GM19328 (cell line): ENCODE data around the gene EBF3.

Experiments
- ATAC-seq: cut with Tn5 transposase; IDR thresholded peaks from one replicate; pipeline ENCODE4 v1.9.1; 2021; ENCODE audit warnings: mild to moderate bottlenecking, moderate library complexity; ENCODE audit not compliant: unreplicated experiment

EBF3 gene

GRCh38 chr10:129960481-129961156, 3.5 kb downstream of the EBF3 start:
- no peak for ATAC-seq

- no peak for ATAC-seq
Observed at GRCh38 chr10:129959544-129960480, 4.3 kb downstream of the EBF3 start.

GRCh38 chr10:129958629-129959543, 5.2 kb downstream of the EBF3 start:
- ATAC-seq = no peak

- no peak for ATAC-seq
Observed at GRCh38 chr10:129958148-129958628, 5.9 kb downstream of the EBF3 start.

- ATAC-seq = no peak
Observed at GRCh38 chr10:129956876-129957673, 7.0 kb downstream of the EBF3 start.

- no peak for ATAC-seq
Observed at GRCh38 chr10:129956286-129956670, 7.8 kb downstream of the EBF3 start.

- no peak for ATAC-seq
Observed at GRCh38 chr10:129955601-129956285, 8.3 kb downstream of the EBF3 start.

- no peak for ATAC-seq
Observed at GRCh38 chr10:129954492-129955315, 9.4 kb downstream of the EBF3 start.

- no peak for ATAC-seq
Observed at GRCh38 chr10:129953119-129954051, 10.7 kb downstream of the EBF3 start.

GRCh38 chr10:129952378-129953118, 11.5 kb downstream of the EBF3 start:
- no peak for ATAC-seq

- no peak for ATAC-seq
Observed at GRCh38 chr10:129951970-129952265, 12.2 kb downstream of the EBF3 start.

- ATAC-seq = no peak
Observed at GRCh38 chr10:129951101-129951969, 12.7 kb downstream of the EBF3 start.

- no peak for ATAC-seq
Observed at GRCh38 chr10:129950676-129951075, 13.4 kb downstream of the EBF3 start.

- no peak for ATAC-seq
Observed at GRCh38 chr10:129949891-129950291, 14.2 kb downstream of the EBF3 start.

- no peak for ATAC-seq
Observed at GRCh38 chr10:129949411-129949810, 14.7 kb downstream of the EBF3 start.

- no peak for ATAC-seq
Observed at GRCh38 chr10:129946859-129947258, 17.2 kb downstream of the EBF3 start.
